A549 (cell line): ENCODE results near the gene DNAJC15. TPM values are rescaled to one million over a fixed set of nuclear protein-coding genes. Genes with fewer than 3 reads are reported as not detected.

Source experiments
- ATAC-seq, 2 experiments: fragments of 200-7000 bp in 1 of 2; fragments of >200 bp in 1 of 2; cut with Nextera tagmentation in 1 of 2; cut with Tn5 transposase in 1 of 2; 3 replicates each; pipeline versions ENCODE4 v1.8.0 to v1.9.1; 2018 to 2020; ENCODE audit warnings: mild to moderate bottlenecking in 1 of 2, moderate library complexity in 1 of 2
- CTCF ChIA-PET: fragments of 300-600 bp; sonication (Branson Sonifier 250); formaldehyde crosslinking; extraction: SDS; loops from one replicate; lab custom pipeline; 2021; ENCODE audit warnings: antibody characterized with exemption, inconsistent platforms; lab: Yijun Ruan, JAX
- POLR2A ChIA-PET: fragments of 350-600 bp; formaldehyde crosslinking; extraction: SDS; loops from one replicate; lab custom pipeline; 2021; ENCODE audit warnings: antibody characterized with exemption, inconsistent platforms; lab: Yijun Ruan, JAX
- DNase-seq, 2 experiments: peaks; one replicate each; pipeline versions ENCODE4 v3.0.0 to v3.0.0-alpha.2; 2011 to 2016; ENCODE audit warnings: low read depth in 1 of 2, low spot score in 1 of 2
- FAIRE-seq: peaks from 2 replicates; lab custom pipeline; 2011; peaks lifted over from hg19 to GRCh38; lab: Jason Lieb, UNC
- H3K27ac ChIP-seq, 2 experiments: fragments of >200 bp; sonication (Bioruptor Twin); formaldehyde crosslinking; 3 replicates each; pipeline ENCODE4 v1.5.1; 2016 to 2017
- H3K4me1 ChIP-seq: fragments of >200 bp; sonication (Bioruptor Twin); formaldehyde crosslinking; 3 replicates; pipeline ENCODE4 v1.6.1; 2016
- H3K4me2 ChIP-seq: fragments of >200 bp; sonication (Bioruptor Twin); formaldehyde crosslinking; 3 replicates; pipeline ENCODE4 v1.6.1; 2016
- H3K4me3 ChIP-seq: fragments of >200 bp; sonication (Bioruptor Twin); formaldehyde crosslinking; 3 replicates; pipeline ENCODE4 v1.5.1; 2016
- H3K9me3 ChIP-seq: fragments of >200 bp; sonication (Bioruptor Twin); formaldehyde crosslinking; 3 replicates; pipeline ENCODE4 v1.6.1; 2016
- BHLHE40 ChIP-seq: IDR thresholded peaks from 2 replicates; pipeline ENCODE4 v1.6.1; 2012; ENCODE audit warnings: low read depth, low read length, inconsistent platforms
- CBX2 ChIP-seq: fragments of 200-600 bp; sonication (generic); IDR thresholded peaks from 2 replicates; pipeline ENCODE4 v1.6.1; 2016; ENCODE audit warnings: low read depth, mild to moderate bottlenecking, borderline replicate concordance
- CBX8 ChIP-seq: fragments of 200-600 bp; sonication (generic); IDR thresholded peaks from 2 replicates; pipeline ENCODE4 v1.6.1; 2016
- CEBPB ChIP-seq, 2 experiments: fragments of >200 bp in 1 of 2; sonication (Bioruptor Twin) in 1 of 2; formaldehyde crosslinking in 1 of 2; IDR thresholded peaks; 2 replicates each; pipeline ENCODE4 v1.6.1; 2012 to 2016
- CHD4 ChIP-seq: fragments of 200-600 bp; sonication (generic); IDR thresholded peaks from 2 replicates; pipeline ENCODE4 v1.6.1; 2016; ENCODE audit warnings: antibody characterized with exemption, mild to moderate bottlenecking, borderline replicate concordance
- CTCF ChIP-seq: fragments of >200 bp; sonication (Bioruptor Twin); formaldehyde crosslinking; IDR thresholded peaks from 3 replicates; pipeline ENCODE4 v1.5.1; 2016
- E2F6 ChIP-seq: IDR thresholded peaks from 2 replicates; pipeline ENCODE4 v1.6.1; 2012; ENCODE audit warnings: low read depth, borderline replicate concordance
- EHMT2 ChIP-seq: fragments of 200-600 bp; sonication (generic); IDR thresholded peaks from 2 replicates; pipeline ENCODE4 v1.6.1; 2016; ENCODE audit warnings: antibody characterized with exemption, low read depth, mild to moderate bottlenecking, moderate library complexity
- EP300 ChIP-seq, 2 experiments: fragments of >200 bp; sonication (Bioruptor Twin); formaldehyde crosslinking; IDR thresholded peaks; 2 replicates in 1 of 2; 3 replicates in 1 of 2; pipeline ENCODE4 v1.6.1; 2016 to 2017
- ESRRA ChIP-seq: fragments of 150-350 bp; IDR thresholded peaks from 2 replicates; pipeline ENCODE4 v1.6.1; 2014; ENCODE audit warnings: mild to moderate bottlenecking, low read length, borderline replicate concordance
- HOXA7 ChIP-seq: fragments of 250-450 bp; sonication (Bioruptor Pico); IDR thresholded peaks from 2 replicates; pipeline ENCODE4 v1.5.0; 2020; ENCODE audit warnings: mild to moderate bottlenecking, moderate library complexity
- KDM1A ChIP-seq: fragments of 200-600 bp; sonication (generic); IDR thresholded peaks from 2 replicates; pipeline ENCODE4 v1.6.1; 2016; ENCODE audit warnings: low read depth, mild to moderate bottlenecking
- KDM5A ChIP-seq: fragments of 200-600 bp; sonication (generic); IDR thresholded peaks from 2 replicates; pipeline ENCODE4 v1.6.1; 2016; ENCODE audit warnings: antibody characterized with exemption, mild to moderate bottlenecking
- MAFK ChIP-seq: fragments of 450-650 bp; IDR thresholded peaks from 2 replicates; pipeline ENCODE4 v1.6.1; 2014; ENCODE audit not compliant: partially characterized antibody
- MAX ChIP-seq: IDR thresholded peaks from 2 replicates; pipeline ENCODE4 v1.6.1; 2012
- MAZ ChIP-seq: fragments of 150-350 bp; IDR thresholded peaks from 2 replicates; pipeline ENCODE4 v1.6.1; 2014; ENCODE audit warnings: antibody characterized with exemption, low read depth, low read length, borderline replicate concordance
- MYC ChIP-seq: IDR thresholded peaks from 2 replicates; pipeline ENCODE4 v1.6.1; 2012; ENCODE audit warnings: mild to moderate bottlenecking, inconsistent platforms, low read length, improper control_type of control experiment, borderline replicate concordance
- NFE2L2 ChIP-seq: fragments of 150-350 bp; conservative IDR thresholded peaks from 2 replicates; pipeline ENCODE4 v1.6.1; 2014; ENCODE audit warnings: low read length
- NPAS2 ChIP-seq: fragments of 250-450 bp; sonication (Bioruptor Pico); IDR thresholded peaks from 2 replicates; pipeline ENCODE4 v1.8.0; 2022; ENCODE audit warnings: mild to moderate bottlenecking, moderate library complexity, borderline replicate concordance
- PBX3 ChIP-seq: IDR thresholded peaks from 2 replicates; pipeline ENCODE4 v1.6.1; 2012
- PHF8 ChIP-seq: fragments of 200-600 bp; sonication (generic); IDR thresholded peaks from 2 replicates; pipeline ENCODE4 v1.6.1; 2016; ENCODE audit warnings: low read depth, mild to moderate bottlenecking, antibody characterized with exemption, moderate library complexity, borderline replicate concordance
- POLR2A ChIP-seq: IDR thresholded peaks from 2 replicates; pipeline ENCODE4 v1.6.1; 2012; ENCODE audit warnings: mild to moderate bottlenecking, low read length
- RCOR1 ChIP-seq: fragments of 150-350 bp; IDR thresholded peaks from 2 replicates; pipeline ENCODE4 v1.6.1; 2014; ENCODE audit warnings: antibody characterized with exemption, low read length, low read depth
- RNF2 ChIP-seq: fragments of 200-600 bp; sonication (generic); IDR thresholded peaks from 2 replicates; pipeline ENCODE4 v1.6.1; 2016; ENCODE audit warnings: low read depth, mild to moderate bottlenecking, antibody characterized with exemption, moderate library complexity, borderline replicate concordance
- SMC3 ChIP-seq: fragments of >200 bp; sonication (Bioruptor Twin); formaldehyde crosslinking; IDR thresholded peaks from 3 replicates; pipeline ENCODE4 v1.6.1; 2018; ENCODE audit warnings: inconsistent platforms
- TFCP2L1 ChIP-seq: fragments of 250-450 bp; sonication (Bioruptor Pico); IDR thresholded peaks from 2 replicates; pipeline ENCODE4 v1.5.0; 2021; ENCODE audit warnings: mild to moderate bottlenecking
- TP53 ChIP-seq: fragments of 250-450 bp; sonication (Bioruptor Pico); IDR thresholded peaks from 2 replicates; pipeline ENCODE4 v1.5.0; 2021; ENCODE audit warnings: mild to moderate bottlenecking, moderate library complexity
- ZFP36 ChIP-seq: fragments of 450-650 bp; IDR thresholded peaks from 2 replicates; pipeline ENCODE4 v1.6.1; 2014; ENCODE audit warnings: borderline replicate concordance; ENCODE audit not compliant: partially characterized antibody
- ZNF302 ChIP-seq: fragments of 250-450 bp; sonication (Bioruptor Pico); IDR thresholded peaks from 2 replicates; pipeline ENCODE4 v1.9.0; 2021; ENCODE audit warnings: inconsistent platforms, mild to moderate bottlenecking, moderate library complexity
- ZSCAN20 ChIP-seq: fragments of 250-450 bp; sonication (Bioruptor Pico); IDR thresholded peaks from 2 replicates; pipeline ENCODE4 v1.8.0; 2022; ENCODE audit warnings: mild to moderate bottlenecking, moderate library complexity
- WGBS: methylation state at CpG from one replicate; pipeline ENCODE4 v1.1.6; 2017; ENCODE audit errors: missing lambda C conversion rate; 5-methylcytosine and 5-hydroxymethylcytosine counted together
- polyA plus RNA-seq, 4 experiments: library from polyadenylated mRNA; depleted of rRNA in 3 of 4; stranded (reverse); fragments of >200 nt; fragmentation: RNase III in 1 of 4; extraction: RNeasy Plus Mini Kit Qiagen cat#74134 plus additional on column Dnase treatment in 1 of 4; gene quantifications; 2 replicates in 3 of 4; 3 replicates in 1 of 4; pipeline ENCODE4 v1.2.3, GENCODE V29; 2011 to 2017

DNAJC15 gene
- polyA plus RNA-seq, 2 of the 4 experiments (the other 2 are of a cell fraction): 0.03 to 0.05 TPM

GRCh38 chr13:43122791-43123190 lies 99.4 kb downstream of the DNAJC15 start:
- Histone ChIP-seq H3K27ac (no peak overlapping the region), H3K9me3 (no peaks in the 10 kb centered on the region), H3K4me3 (no peak overlapping the region), H3K4me2 (no peak overlapping the region), H3K4me1 (no peaks in the 10 kb centered on the region)
- ChIA-PET CTCF (interaction anchor here (1.9 kb wide), 1 partner anchor 153 kb away, joined by 4 read pairs; no protein-coding TSS in a partner anchor), POLR2A (no interaction called here)
- FAIRE-seq (no peak), ATAC-seq (no peak), DNase-seq (no peak)
- no peak for TF ChIP-seq EHMT2
- no peak for TF ChIP-seq CBX8
- TF ChIP-seq E2F6: no peak
- TF ChIP-seq HOXA7 (CRISPR knock-in tag): no peak
- no peak for TF ChIP-seq TFCP2L1 (CRISPR knock-in tag)
- no peak for TF ChIP-seq NPAS2 (CRISPR knock-in tag)
- TF ChIP-seq ZSCAN20 (CRISPR knock-in tag): no peak
- TF ChIP-seq CHD4: no peak
- TF ChIP-seq PHF8: no peak
- no peak for TF ChIP-seq RNF2
- TF ChIP-seq KDM5A: no peak
- TF ChIP-seq ZFP36: no peak
- TF ChIP-seq RCOR1: no peak
- TF ChIP-seq EP300 (IDR thresholded peaks at IDR 0.05): no peak
- TF ChIP-seq MAZ: no peak
- no peak for TF ChIP-seq KDM1A
- no peak for TF ChIP-seq NFE2L2
- TF ChIP-seq MAX: no peak
- no peak for TF ChIP-seq POLR2A
- TF ChIP-seq BHLHE40: no peak
- WGBS: 66% methylated on average over 6 of the region's 6 CpGs

- Histone ChIP-seq H3K9me3 (no peaks in the 10 kb centered on the region), H3K4me1 (no peaks in the 10 kb centered on the region)
- TF ChIP-seq CBX2: no peak
- no peak for TF ChIP-seq SMC3
- no peak for TF ChIP-seq PBX3
- TF ChIP-seq MAFK: no peak
- no peak for TF ChIP-seq PHF8
- no peak for TF ChIP-seq CEBPB (IDR thresholded peaks at IDR 0.05)
- no peak for TF ChIP-seq ESRRA
- no peak for TF ChIP-seq TFCP2L1 (CRISPR knock-in tag)
- TF ChIP-seq ZNF302 (CRISPR knock-in tag): no peak
- TF ChIP-seq TP53 (CRISPR knock-in tag): no peak
- no peak for TF ChIP-seq CTCF
- no peak for TF ChIP-seq MYC
- TF ChIP-seq HOXA7 (CRISPR knock-in tag): no peak
- no peak for TF ChIP-seq POLR2A
- TF ChIP-seq ZFP36: no peak
- no peak for TF ChIP-seq CBX8
- TF ChIP-seq, all 56 proteins: peak for 0
- ChIA-PET POLR2A (no interaction called here), CTCF (interaction anchor here (1.9 kb wide), 1 partner anchor 155 kb away, joined by 4 read pairs; no protein-coding TSS in a partner anchor)
- WGBS: 83% methylated on average over 4 of the region's 6 CpGs
- no peak overlapping the region for H3K4me2 ChIP-seq
- no peak for ATAC-seq
- no peak for DNase-seq
- H3K4me3 ChIP-seq: no peak overlapping the region
- no peak for FAIRE-seq
- no peak overlapping the region for H3K27ac ChIP-seq
These were observed 100.5 kb downstream of the DNAJC15 start for GRCh38 chr13:43123856-43124255.
